Karpas-422 (cell line): ENCODE data around the gene CAPS. TPM values are rescaled to one million over a fixed set of nuclear protein-coding genes. Genes with fewer than 3 reads are reported as not detected.
"Not testable (repeated sequence)": the region's sequence is repeated elsewhere in the genome, so short reads cannot be mapped to it uniquely, and the experiment has no call there.

ENCODE experiments used
- DNase-seq: peaks from one replicate; pipeline ENCODE4 v3.0.0-alpha.2; 2015
- H2AFZ ChIP-seq: fragments of 200-600 bp; sonication (generic); 2 replicates; pipeline ENCODE4 v1.6.1; 2014; ENCODE audit warnings: antibody characterized with exemption, low read length, mixed read lengths
- H3K27ac ChIP-seq: fragments of 200-600 bp; sonication (generic); 2 replicates; pipeline ENCODE4 v1.5.1; 2014; ENCODE audit warnings: mild to moderate bottlenecking, low read length, moderate library complexity
- H3K27me3 ChIP-seq: fragments of 200-600 bp; sonication (generic); 2 replicates; pipeline ENCODE4 v1.6.1; 2014; ENCODE audit warnings: low read length, mixed read lengths
- H3K36me3 ChIP-seq: fragments of 200-600 bp; sonication (generic); 2 replicates; pipeline ENCODE4 v1.6.1; 2014; ENCODE audit warnings: low read length, mixed read lengths; ENCODE audit not compliant: insufficient read depth
- H3K4me1 ChIP-seq: fragments of 200-600 bp; sonication (generic); 2 replicates; pipeline ENCODE4 v1.6.1; 2014; ENCODE audit warnings: mild to moderate bottlenecking, low read length, mixed read lengths
- H3K4me2 ChIP-seq: fragments of 200-600 bp; sonication (generic); 2 replicates; pipeline ENCODE4 v1.6.1; 2014; ENCODE audit warnings: low read length, low read depth, mild to moderate bottlenecking; ENCODE audit not compliant: poor library complexity, severe bottlenecking
- H3K4me3 ChIP-seq: fragments of 200-600 bp; sonication (generic); 2 replicates; pipeline ENCODE4 v1.5.1; 2014; ENCODE audit warnings: mild to moderate bottlenecking, antibody characterized with exemption, low read length, mixed read lengths
- H3K79me2 ChIP-seq: fragments of 200-600 bp; sonication (generic); 2 replicates; pipeline ENCODE4 v1.6.1; 2014; ENCODE audit warnings: mild to moderate bottlenecking, low read length, mixed read lengths
- H3K9ac ChIP-seq: fragments of 200-600 bp; sonication (generic); 2 replicates; pipeline ENCODE4 v1.6.0; 2014; ENCODE audit warnings: low read length
- H3K9me2 ChIP-seq: fragments of 200-600 bp; sonication (generic), shearing (Covaris generic); replicated peaks from 2 replicates; pipeline ENCODE4 v1.6.0; 2014; ENCODE audit warnings: mild to moderate bottlenecking, low read length, moderate library complexity; ENCODE audit not compliant: insufficient read depth
- H3K9me3 ChIP-seq: fragments of 300-700, 200-600 bp; sonication (generic); 2 replicates; pipeline ENCODE4 v1.6.1; 2014; ENCODE audit warnings: low read length, mixed read lengths
- H4K20me1 ChIP-seq: fragments of 200-600 bp; sonication (generic); 2 replicates; pipeline ENCODE4 v1.6.1; 2014; ENCODE audit warnings: mild to moderate bottlenecking, antibody characterized with exemption, low read length, low read depth; ENCODE audit not compliant: insufficient read depth
- total RNA-seq: library from RNA; depleted of rRNA; stranded (reverse); fragments of >200 nt; shearing (Covaris generic); gene quantifications from 2 replicates; pipeline ENCODE4 v1.2.3, GENCODE V29; 2014; ENCODE audit warnings: low replicate concordance

CAPS gene
- total RNA-seq, 1 experiment from 2014 or later: 3.8 TPM

DNA sequence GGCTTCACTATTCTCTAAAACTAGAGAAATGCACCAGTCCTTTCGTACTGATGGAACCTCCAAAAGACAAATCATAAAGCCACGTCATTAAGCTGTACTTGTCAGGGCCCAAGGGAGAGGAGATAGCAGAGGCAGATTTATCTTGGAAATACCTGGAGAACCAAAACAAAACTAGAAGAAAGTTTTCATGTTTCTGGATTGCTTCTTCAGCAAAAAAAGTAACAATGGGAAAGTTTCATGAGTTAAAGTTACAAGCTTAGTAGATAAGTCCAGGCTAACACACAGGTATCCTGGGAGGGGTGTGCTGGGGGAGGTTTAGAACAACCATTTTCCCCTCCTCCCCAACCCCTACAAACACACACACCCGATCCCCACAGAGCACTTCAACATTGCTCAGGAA, 42.3 kb downstream of the CAPS start:
- no peak overlapping the region for H3K4me3 ChIP-seq
- peaks cover 61% of the 10 kb centered on the region for H3K4me1 ChIP-seq
- peaks cover 97% of the 10 kb centered on the region for H3K79me2 ChIP-seq
- no peaks in the 10 kb centered on the region for H3K9me2 ChIP-seq
- H3K9ac ChIP-seq: no peak overlapping the region
- H3K4me2 ChIP-seq: no peak overlapping the region
- H2AFZ ChIP-seq: no peak overlapping the region
- H3K36me3 ChIP-seq: no peaks in the 10 kb centered on the region
- no peak overlapping the region for H3K27ac ChIP-seq
- H3K27me3 ChIP-seq: no peaks in the 10 kb centered on the region
- no peak for DNase-seq
- H4K20me1 ChIP-seq: peaks cover 56% of the 10 kb centered on the region
- H3K9me3 ChIP-seq: no peaks in the 10 kb centered on the region

DNA sequence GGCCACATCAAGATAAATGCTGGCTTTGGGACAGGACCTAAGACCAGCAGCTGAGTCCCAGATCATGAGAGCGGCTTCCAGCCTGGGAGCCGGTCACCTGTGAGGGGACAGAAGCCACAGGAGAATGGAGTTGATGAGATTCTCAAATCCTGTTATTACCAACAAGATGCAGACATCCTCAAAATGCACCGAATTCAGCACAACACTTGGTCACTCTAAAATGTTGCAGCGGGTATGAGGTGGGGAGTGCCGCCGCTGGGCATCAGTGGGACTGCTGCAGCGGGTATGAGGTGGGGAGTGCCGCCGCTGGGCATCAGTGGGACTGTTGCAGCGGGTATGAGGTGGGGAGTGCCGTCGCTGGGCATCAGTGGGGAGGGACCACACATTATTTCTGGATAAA, 42.7 kb downstream of the CAPS start:
- Histone ChIP-seq H3K9me2 (no peaks in the 10 kb centered on the region), H2AFZ (no peak overlapping the region), H3K27ac (no peak overlapping the region), H3K27me3 (no peaks in the 10 kb centered on the region), H3K4me1 (peaks cover 57% of the 10 kb centered on the region), H3K4me3 (no peak overlapping the region), H4K20me1 (peaks cover 59% of the 10 kb centered on the region), H3K4me2 (no peak overlapping the region), H3K79me2 (peaks cover 97% of the 10 kb centered on the region), H3K9me3 (no peaks in the 10 kb centered on the region), H3K36me3 (no peaks in the 10 kb centered on the region), H3K9ac (no peak overlapping the region)
- no peak for DNase-seq

- DNase-seq: no peak
- no peaks in the 10 kb centered on the region for H3K9me3 ChIP-seq
- H2AFZ ChIP-seq: no peak overlapping the region
- no peak overlapping the region for H3K27ac ChIP-seq
- H3K27me3 ChIP-seq: no peaks in the 10 kb centered on the region
- H3K36me3 ChIP-seq: no peaks in the 10 kb centered on the region
- peaks cover 97% of the 10 kb centered on the region for H3K79me2 ChIP-seq
- no peak overlapping the region for H3K4me2 ChIP-seq
- H4K20me1 ChIP-seq: peaks cover 63% of the 10 kb centered on the region
- H3K4me1 ChIP-seq: peaks cover 53% of the 10 kb centered on the region
- H3K4me3 ChIP-seq: no peak overlapping the region
- H3K9ac ChIP-seq: no peak overlapping the region
- H3K9me2 ChIP-seq: no peaks in the 10 kb centered on the region
Measured at GRCh38 chr19:5957170-5957569, 43.1 kb downstream of the CAPS start.

DNA sequence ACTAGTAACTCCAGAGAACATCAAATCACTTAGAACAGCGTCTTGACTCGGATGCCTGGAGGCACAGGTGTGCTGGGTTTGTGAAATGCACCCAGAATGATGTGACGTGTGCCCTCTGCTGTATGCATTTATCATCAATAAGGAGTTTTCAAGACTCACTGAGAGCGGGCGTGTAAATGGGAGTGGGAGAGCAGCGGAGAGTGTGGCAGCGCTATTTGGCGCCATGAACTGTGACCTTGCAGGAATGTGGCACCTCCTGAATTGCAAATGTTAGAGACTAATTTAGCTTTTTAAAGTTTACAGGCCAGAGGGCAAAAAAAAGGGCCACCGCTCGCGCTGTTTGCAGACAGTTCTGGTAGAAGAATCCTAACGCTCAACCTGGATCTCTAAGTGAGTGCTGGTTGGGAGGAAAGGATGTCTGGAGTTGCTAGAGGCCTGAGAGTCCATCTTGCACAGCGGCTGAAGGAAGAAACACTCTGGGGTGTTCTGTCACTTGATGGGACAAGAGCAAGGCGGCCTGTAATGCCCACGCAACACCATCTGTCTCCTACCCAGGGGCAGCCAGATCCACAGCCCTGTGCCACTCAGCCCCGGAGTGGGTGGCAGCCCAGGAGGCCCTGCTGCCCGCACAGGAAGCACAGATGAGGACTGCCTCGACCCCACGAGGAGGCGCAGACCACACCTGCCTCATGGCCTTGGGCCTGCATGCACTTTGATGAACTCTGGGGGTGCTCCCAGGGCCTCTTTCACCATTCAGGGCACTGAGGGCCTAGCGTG, 44.2 kb downstream of the CAPS start:
- Histone ChIP-seq H3K79me2 (peaks cover 97% of the 10 kb centered on the region), H2AFZ (no peak overlapping the region), H3K9me3 (no peaks in the 10 kb centered on the region), H3K4me1 (peaks cover 42% of the 10 kb centered on the region), H3K36me3 (no peaks in the 10 kb centered on the region), H3K27me3 (no peaks in the 10 kb centered on the region), H3K4me3 (no peak overlapping the region), H3K4me2 (no peak overlapping the region), H4K20me1 (peaks cover 63% of the 10 kb centered on the region), H3K27ac (no peak overlapping the region), H3K9me2 (no peaks in the 10 kb centered on the region), H3K9ac (no peak overlapping the region)
- no peak for DNase-seq

GRCh38 chr19:5958851-5959122, 44.7 kb downstream of the CAPS start:
- Histone ChIP-seq H3K4me2 (no peak overlapping the region), H3K9me3 (no peaks in the 10 kb centered on the region), H3K79me2 (peaks cover 97% of the 10 kb centered on the region), H3K4me1 (peaks cover 36% of the 10 kb centered on the region), H3K36me3 (no peaks in the 10 kb centered on the region), H2AFZ (no peak overlapping the region), H3K27ac (no peak overlapping the region), H3K9ac (no peak overlapping the region), H3K4me3 (no peak overlapping the region), H3K27me3 (no peaks in the 10 kb centered on the region), H3K9me2 (no peaks in the 10 kb centered on the region), H4K20me1 (peaks cover 63% of the 10 kb centered on the region)
- DNase-seq: no peak

DNA sequence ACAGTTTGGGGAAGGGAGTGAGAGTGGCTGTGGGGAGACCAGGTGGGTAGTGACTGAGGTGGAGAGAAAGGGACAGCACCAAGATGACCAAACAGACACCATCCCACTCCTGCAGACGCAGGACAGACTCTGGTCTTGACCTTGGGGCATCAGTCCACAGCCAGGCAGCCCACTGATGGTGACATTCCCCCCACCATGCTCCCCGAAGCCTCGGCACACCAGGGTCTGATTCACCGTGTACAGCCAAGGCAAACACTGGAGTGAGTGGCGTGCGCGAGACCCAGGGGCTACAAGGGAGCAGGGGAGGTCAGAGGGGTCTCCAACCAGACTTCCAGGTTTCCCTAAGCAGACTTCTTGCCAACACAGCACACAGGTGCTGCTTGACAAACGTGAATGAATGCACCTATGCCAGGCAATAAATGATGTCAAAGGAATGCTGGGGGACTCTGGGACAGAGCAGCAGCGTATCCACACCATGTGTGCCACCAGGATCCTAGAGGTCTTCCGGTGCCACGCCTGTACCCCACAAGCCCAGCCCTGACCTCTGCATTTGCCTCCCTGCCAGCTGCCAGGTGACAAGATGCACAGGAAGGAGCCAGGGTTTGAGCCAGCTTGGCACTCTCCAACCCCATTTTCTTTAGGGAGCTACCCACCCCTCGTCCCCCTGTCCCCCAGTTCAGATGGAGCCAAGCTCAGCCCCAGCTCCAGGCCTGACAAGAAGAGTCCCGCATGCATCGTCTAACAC, 45.4 kb downstream of the CAPS start:
- H3K9me3 ChIP-seq: no peaks in the 10 kb centered on the region
- peaks cover 68% of the 10 kb centered on the region for H4K20me1 ChIP-seq
- H3K36me3 ChIP-seq: no peaks in the 10 kb centered on the region
- H3K9me2 ChIP-seq: no peaks in the 10 kb centered on the region
- H3K27ac ChIP-seq: no peak overlapping the region
- H3K79me2 ChIP-seq: peaks cover 97% of the 10 kb centered on the region
- peaks cover 30% of the 10 kb centered on the region for H3K4me1 ChIP-seq
- DNase-seq: no peak
- H2AFZ ChIP-seq: no peak overlapping the region
- H3K9ac ChIP-seq: no peak overlapping the region
- no peaks in the 10 kb centered on the region for H3K27me3 ChIP-seq
- no peak overlapping the region for H3K4me3 ChIP-seq
- no peak overlapping the region for H3K4me2 ChIP-seq

GRCh38 chr19:5960005-5961001, 46.2 kb downstream of the CAPS start:
- H3K4me1 ChIP-seq: peaks cover 22% of the 10 kb centered on the region
- no peaks in the 10 kb centered on the region for H3K9me2 ChIP-seq
- peaks cover 70% of the 10 kb centered on the region for H4K20me1 ChIP-seq
- H3K9me3 ChIP-seq: no peaks in the 10 kb centered on the region
- no peaks in the 10 kb centered on the region for H3K36me3 ChIP-seq
- no peak for DNase-seq
- H3K27me3 ChIP-seq: no peaks in the 10 kb centered on the region
- no peak overlapping the region for H3K27ac ChIP-seq
- H3K4me3 ChIP-seq: no peak overlapping the region
- no peak overlapping the region for H3K9ac ChIP-seq
- no peak overlapping the region for H3K4me2 ChIP-seq
- H3K79me2 ChIP-seq: peaks cover 97% of the 10 kb centered on the region
- H2AFZ ChIP-seq: no peak overlapping the region

GRCh38 chr19:5961641-5961968, 47.6 kb downstream of the CAPS start:
- not testable (repeated sequence) for H2AFZ ChIP-seq, DNase-seq, H3K4me1 ChIP-seq, H3K36me3 ChIP-seq, H3K9ac ChIP-seq, H3K9me2 ChIP-seq, H3K9me3 ChIP-seq, H3K4me3 ChIP-seq, H3K27me3 ChIP-seq, H3K27ac ChIP-seq, H3K4me2 ChIP-seq
- peaks cover 97% of the 10 kb centered on the region for H3K79me2 ChIP-seq
- peaks cover 83% of the 10 kb centered on the region for H4K20me1 ChIP-seq
